T1000 (cell line): ENCODE results near the gene MAPKAP1.

ENCODE experiments used
- DNase-seq: peaks from one replicate; lab custom pipeline; 2025; ENCODE audit warnings: mixed read lengths; lab: John Stamatoyannopoulos, UW

MAPKAP1 gene

DNA sequence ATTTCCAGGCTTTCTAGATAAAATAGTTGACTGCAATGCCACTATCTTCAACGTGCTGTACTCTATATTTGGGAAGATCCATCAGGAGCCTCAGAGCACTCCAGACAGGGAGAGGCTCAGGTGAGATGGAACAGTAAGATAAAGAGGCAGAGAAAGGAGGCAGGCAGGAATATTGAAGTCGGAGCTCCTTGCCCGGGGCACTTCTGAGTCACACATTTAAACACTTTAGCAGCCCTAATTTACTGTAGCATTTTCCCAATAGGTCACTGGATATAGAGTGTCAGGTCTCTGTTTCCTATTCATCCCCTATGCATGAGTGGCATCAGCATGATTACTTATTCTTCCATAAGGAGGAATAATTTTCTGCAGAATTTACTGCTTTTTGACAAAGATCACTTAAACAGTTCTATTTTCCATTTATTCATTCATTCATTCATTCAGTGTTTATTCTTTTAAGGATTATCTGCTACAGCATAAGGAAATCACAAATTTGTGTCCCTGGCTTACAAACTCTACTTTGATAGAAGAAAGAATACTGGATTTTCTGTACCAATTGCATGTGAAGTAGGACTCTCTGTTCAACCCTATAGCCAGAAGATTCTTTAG lies 170.7 kb downstream of the MAPKAP1 start:
- DNase-seq, result peak; percentile 6

DNA sequence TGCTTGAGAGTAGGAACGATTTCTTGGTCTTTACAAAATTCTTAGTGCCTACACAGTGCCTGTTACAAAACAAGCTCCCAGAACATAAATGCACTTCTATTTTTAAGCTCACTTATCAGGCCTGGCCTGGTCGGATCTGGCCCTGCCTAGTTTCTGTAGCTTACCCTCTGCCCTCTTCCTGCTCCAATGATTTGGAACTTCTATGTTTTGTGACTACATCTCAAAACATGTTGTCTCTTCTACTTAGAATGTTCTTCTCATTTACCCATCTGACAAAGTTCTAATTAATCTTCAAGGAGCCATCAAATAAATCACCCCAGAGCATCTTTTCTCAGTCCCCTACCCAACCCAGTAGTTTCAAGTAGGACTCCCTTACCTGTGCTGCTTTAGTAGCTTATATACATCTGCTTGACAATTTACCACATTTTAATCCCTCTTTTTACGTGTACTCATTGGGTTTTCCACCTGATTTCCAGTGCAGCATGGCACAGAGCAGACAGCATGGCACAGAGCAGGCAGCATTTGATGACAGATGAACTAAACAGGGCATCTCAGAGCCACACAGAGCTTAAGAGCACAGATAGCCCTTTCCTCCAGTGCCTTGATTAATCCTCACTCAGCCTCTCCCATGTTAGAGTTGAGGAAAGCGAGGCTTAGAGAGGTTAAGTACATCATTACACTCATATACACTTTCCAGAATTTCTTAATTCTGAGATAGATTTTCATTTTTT lies 171.9 kb downstream of the MAPKAP1 start:
- no peak for DNase-seq

DNA sequence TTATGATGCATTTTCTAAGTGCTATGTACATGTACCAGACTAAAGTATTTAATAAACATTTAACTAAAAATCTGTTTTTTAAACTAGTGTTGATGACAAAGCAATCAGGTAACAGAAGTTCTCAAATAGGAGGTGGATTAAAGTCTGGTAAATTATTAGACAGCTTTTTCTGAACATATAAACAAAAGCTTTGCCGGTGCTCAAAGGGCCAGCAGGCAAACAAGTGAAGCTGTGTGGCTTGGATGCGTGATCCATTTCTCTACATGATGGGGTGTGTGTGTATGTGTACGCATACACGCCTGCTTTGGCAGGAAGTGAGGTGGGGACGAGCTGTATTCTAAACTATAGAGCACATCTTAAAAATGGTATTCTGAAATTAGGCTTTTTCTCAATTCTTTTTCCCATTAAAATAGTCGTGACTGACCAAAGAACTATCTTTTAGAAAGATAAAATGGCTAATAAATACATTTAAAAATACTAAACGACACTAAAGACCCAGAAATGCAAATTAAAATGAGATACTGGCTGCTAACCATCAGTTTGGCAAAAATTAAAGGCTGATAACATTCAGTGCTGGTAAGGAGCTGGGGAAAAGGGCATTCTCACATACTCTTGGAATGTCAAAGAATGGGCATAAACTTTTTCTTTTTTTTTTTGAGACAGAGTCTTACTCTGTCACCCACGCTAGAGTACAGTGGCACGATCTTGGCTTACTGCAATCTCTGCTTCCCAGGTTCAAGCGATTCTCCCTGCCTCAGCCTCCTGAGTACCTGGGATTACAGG lies 174.0 kb downstream of the MAPKAP1 start:
- no peak for DNase-seq

DNA sequence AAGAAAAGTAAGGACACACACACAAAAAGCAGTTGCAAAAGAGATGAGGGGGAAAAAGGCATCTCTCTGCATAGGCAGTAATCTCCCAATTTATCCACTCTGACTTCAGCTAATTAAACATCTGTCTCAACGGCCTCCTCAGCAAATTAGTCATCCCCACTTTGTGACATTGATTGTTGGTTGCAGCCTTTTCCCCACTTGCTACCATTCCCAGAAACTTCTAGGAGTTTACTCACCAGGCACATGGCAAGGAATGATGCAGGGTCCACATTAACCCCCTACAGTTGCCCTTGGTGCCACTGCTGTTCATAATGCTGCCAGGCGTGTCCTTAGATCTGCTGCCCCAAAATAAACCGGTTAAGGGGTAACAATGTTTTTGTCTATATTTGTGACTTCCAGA lies 174.6 kb downstream of the MAPKAP1 start:
- DNase-seq, result no peak

DNA sequence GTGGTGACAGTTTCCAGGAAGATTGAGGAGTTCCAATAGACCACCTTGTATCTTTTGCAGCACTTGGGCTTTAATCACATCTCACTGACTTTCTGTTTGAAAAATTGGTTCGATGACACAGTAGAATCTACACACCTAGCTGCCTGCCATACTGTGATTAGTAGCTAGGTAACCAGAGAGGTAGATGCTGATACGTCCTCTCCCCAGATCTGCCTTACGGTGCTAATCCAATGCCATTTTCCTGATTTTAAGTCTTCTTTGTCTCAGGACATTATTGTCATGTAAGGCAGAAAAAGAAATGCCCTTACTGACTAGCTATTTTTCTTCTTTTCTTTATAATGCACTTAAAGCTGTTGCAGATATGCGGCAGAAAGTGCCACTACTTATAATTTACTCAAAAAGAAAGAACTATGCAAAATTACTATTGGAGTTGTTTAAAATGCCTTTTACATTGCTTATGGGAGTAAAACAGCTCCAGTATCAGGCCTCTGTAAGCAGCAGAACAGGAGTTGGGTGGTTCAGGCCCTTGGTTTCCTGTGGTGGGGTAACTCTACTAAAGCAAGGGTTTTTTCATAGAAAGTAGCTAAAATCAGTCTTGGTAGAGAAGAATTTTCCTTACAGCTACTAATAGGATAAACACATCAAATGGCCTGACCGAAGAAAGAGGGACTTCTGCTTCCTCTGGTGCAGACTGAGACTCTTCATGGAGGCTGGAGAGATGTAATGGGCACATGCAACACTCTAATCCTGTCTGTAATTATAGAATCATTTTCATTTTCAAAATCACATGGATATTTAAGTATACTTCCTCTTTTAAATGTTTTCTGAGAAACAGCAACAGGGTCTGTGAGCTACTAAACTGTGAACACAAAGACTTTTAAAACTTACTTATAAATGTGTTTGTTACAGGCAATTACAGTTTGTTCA lies 177.2 kb downstream of the MAPKAP1 start:
- DNase-seq, result no peak

DNA sequence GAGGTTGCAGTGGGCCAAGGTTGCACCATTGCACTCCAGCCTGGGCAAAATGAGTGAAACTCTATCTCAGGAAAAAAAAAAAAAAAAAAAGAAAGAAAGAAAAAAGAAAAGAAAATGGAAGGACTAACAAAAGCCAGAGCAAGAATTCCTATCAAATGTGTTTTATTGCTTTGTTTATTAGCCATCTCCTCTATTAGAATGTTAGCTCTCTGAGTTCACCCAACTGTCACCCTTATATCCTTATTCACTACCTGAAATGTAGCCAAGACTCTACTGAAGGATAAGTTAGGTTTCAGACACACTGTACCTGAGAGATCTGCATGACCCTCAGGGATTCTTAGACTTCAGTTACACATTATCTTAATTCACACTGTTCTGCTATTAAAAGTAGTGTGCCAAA lies 177.9 kb downstream of the MAPKAP1 start:
- no peak for DNase-seq

DNA sequence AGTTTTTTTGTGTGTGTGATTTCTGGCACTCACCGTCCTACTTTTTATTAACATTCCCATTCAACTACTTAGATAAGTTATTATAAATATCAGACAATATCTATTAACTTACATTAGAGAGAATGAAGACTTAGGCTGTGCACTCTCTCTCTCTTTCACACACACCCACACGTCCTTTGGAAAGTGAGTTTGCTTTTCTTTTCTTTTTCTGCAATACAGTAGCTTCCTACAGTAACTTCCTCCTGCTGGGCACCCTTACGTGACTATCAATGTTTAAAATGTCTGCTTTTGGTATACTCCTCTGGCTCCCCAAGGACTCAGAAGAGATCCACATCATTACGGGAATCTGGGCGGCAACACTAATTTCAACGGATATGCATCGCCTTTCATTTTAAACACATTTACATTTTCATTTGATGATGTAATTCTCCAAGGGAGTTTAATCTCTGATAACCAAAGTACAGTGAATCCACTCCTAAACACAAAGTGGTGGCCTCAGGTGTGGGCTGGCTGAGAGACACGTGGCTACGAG lies 179.5 kb downstream of the MAPKAP1 start:
- DNase-seq, result no peak

DNA sequence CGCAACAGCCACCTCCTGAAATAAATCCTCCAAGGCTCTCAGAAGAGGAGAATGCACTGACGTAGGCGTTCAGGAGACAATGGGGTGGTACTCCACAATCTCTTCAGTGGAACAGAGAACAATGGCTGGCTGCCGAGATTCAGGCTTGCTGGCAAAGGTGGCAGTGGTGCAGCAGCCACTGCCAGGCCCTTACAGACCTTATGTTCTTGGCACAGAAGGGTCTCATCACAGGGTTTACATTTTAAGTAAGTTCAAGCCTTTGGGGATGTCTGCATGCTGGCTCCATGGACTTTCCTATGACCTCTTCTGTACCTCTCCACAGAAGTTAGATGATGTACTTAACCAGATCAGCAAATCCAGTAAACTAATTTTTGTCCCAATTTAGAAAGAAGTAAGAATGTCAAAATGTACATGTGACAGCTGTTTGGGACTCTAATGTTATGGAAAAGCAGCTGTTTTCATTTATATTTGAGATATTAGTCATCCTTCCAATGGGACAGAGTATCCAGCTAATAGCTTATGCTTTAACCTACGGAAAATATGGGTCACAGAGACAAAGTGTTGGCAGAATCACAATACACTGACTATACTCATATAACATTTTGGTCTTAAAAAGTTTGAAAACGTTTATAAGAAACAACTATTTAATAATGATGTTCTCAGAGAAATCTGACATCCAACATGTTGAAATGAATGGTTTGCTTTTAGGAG lies 180.9 kb downstream of the MAPKAP1 start:
- DNase-seq, result no peak

DNA sequence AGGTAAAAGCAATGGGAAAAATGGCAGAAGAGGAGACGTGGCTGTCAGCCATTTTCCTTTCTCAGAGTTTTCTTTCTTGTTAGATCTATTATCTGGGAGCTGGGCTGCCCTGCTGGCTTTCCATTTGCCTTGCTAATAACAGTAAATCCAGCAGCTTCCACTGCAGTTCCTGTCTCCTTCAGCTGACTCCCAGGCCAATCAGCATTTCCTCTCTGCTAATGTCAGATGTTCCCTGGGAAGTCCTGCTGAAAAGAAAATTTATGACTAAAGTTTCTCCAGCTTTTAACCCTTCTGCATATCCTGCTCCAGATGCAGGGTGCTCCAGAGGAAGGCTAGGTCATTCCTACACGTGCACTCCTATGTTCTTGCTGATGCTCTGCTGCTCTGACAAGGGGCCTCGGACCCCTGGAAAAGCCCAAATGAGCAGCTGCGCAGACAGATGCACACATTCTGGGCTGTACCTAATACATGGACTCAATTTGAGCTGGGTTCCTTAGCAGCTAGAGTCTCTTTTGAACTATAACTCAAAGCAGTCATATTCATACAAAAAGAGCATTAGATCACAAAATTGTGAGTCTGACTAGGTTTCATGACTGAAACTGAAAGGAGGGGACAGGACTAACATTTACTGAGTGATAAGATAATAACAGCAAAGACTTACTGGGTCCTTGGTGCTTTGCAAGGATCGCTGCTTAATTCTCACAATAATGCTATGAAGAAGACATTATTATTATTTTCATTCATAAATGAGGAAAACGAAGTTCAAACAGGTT lies 182.2 kb downstream of the MAPKAP1 start:
- no peak for DNase-seq

DNA sequence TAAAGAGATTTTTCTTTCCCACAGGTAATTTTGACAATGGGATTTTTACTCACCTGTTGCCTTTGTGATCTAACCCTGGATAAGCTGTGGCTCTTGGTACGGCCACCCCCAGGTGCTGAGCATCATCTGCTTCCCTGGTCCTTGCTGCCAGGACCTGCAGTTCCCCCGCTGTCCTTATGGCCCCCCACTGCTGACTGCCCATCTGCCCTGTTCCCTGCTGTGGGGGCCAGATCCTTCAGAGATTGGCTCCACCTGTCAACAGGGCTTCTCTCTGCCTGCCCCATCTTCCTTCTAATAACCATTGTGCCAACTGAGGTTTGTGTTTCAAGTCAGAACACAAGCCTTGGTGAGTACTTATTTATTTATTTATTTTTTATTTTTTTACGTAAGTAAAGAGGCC lies 183.3 kb downstream of the MAPKAP1 start:
- no peak for DNase-seq

DNA sequence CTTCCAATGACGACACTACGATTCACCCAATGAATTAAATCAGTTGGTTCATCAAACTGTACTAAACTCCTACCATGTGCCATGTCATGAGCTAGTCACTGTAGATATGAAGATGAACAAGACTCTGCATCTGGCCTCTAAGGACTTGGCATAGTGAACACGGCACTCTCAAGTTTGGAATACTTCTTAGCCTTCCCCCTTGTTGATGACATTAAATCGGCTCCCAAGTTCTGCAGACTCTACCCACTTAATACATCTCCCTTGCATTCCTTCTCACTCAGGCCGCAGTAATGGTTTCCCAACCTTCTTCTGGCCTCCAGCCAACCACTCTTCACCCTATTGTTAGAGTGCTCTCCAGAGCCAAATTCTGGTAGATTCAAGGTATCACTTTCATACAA lies 184.7 kb downstream of the MAPKAP1 start:
- no peak for DNase-seq

DNA sequence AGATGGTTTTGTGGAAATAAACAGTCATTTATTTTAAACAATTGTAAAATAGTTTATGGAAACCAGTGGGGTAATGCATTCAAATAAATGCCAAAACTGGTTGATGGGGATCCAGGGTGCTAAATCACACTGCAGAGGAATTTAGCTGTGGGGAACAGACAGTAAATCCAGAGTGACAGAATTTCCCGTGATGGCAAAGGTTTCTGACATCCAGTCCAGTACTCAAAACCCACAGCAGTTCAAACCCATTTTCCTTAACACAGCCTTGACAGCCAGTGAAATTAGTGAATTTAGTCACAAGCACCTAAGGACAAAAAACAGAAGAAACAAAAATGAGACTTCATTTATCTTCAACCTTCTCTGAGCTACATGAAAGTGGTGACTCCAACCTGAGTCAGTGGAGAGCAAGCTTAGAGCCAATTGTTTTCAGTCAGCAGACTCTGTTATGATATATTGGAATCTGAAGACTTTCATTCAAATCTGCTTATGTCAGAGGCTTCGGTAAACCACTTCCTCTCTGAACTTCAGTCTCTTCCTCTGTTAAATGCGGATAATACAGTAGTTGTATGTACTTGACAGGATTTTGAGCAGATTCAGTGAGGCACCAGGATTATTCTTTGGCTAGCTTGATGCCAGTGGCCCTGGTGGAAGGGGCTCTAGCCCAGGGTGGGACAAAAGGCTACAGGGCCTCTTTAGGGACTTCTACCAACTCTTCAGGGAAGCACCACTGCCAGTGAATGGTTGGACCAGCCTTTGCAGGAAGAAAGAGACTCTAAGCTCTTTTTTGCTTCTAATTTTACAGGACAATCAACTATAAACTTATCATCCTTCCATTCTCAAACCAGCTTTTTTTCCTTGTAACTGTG lies 185.3 kb downstream of the MAPKAP1 start:
- DNase-seq, result peak; percentile 32

DNA sequence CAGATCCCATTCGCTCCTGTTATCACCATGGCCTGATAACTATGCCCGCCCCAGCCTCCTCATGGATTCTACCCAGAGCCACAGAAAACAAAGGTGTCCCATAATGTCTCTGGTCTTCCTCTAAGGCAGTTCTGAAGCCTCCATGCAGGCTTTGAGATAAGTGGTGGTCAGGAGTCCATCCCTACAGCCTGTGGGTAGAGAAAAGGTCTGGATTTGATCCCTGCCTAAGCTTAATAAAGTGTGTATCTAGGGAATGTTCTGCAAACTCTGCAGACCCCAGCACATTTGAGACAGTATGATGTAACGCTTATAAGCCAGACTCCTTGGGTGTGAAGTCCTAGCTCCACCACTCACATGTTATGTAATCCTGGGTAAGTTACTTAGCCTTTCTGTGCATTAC lies 187.3 kb downstream of the MAPKAP1 start:
- DNase-seq, result no peak

DNA sequence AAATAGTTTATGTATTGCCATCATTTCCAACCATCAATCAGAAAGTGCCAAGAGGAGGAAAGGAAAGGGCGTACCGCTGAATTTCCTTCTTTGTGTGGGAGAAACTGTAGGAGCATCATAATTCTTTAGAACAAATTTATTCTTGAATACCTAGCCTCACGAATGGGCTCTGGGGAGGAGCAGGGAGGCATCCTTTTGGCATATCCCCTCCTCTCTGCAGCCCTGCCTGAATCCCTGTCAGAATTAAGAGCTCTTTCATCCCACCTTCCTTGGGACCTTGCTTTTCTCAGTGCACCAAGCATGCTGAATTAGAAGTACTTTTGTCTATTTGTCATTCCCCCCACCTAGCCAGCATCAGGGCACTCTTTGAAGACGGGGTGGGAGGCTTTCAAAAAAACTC lies 189.4 kb downstream of the MAPKAP1 start:
- DNase-seq, result no peak

DNA sequence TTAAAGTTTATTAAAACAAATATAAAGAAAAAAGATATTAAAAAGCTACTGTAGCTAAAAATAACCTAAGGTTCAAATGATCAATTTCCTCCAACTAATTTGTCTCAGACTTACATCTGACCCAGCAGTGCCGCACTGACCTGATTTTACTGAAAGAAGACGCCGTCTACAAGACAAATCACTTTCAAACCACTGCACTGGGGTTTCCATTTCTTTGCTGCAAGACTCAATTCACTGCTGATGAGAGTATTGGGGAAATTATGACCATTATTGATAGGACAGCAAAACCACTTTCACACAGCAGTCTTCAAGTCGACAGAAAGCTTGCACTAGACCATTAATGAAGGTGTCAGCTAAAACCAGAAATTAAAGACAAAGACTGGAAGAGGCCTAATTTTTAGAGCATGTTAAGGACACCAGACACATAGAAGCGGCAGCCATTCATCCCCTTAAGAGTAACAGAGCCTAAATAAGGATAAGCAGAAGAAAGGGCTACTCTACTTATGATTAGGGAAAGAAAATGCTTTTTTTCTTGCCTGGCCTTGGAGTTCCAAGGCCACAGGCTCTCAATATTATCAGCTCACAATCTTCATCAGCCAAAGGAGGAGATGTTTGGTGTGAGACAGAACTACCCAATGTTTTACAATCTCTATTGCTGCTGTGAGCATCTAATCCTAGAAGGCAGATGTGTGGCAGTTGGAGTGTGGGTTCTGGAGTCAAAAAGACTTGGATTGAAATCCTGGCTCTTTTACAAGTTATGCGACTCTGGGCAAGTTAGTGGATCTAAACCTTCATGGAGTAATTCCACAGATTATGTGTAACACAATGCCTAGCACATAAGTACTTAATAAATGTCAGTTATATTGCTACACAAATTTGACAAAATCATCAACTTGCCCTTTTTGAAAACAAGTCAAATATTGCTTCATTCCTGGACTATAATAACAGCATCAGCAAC lies 190.7 kb downstream of the MAPKAP1 start:
- no peak for DNase-seq

DNA sequence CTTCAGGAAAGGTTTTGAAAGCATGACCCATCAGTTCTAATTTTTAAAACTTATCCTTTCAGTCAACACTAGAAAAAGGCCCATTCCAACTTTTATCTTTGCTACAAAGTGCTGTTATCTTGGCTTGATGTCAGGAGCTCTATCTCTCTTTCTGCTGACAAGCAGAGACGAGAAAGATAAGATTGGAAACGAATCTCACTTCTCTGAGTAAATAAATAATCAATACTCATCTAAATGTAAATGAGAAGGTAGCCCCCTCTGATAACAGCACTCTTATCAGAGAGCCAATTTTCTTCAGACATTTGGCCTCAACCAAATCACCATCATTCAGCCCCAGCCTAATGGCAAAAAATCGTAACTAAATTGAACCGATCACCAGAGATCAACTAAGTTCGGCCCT lies 191.7 kb downstream of the MAPKAP1 start:
- no peak for DNase-seq

DNA sequence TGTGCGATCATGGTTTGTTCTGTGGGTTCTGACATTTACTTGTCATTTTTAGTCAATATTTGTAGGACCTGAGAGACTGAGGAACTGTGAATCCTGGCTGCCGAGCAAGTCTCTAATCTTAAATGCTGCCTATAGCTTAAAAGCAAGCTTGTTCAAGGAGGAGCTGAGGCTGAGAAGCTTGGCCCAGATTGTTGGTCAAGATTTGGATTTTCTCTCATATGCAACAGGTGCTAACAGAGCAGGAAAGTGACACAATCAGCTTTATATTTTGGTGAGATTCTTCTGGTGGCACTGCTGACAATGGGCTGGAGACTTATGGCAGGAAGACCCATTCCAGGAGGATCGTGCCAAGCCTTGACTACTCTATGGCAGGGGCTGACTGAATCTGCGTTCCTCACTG lies 192.5 kb downstream of the MAPKAP1 start:
- no peak for DNase-seq
